ENCODE results near the gene DMD.

The DMD gene

DNA sequence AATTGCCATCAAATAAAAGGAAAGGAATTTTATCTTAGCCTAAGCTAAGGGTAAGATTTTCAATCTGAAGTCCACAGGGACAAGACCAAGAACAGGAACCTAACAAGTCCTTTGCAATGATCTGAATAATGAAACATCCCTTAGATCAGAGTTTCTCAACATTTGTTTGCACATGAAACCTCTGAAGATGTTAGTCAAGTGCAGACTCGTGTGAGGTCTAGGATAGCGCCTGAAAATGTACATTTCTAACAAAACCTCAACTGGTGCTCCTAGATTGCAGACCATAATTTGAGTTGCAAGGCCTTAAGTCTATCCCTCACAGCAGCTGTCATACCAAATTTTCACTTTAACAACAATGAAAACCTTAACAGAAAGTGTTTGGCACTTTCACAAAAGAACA is 337.6 kb downstream of the DMD start:
- TF ChIP-seq, protein P1, sequence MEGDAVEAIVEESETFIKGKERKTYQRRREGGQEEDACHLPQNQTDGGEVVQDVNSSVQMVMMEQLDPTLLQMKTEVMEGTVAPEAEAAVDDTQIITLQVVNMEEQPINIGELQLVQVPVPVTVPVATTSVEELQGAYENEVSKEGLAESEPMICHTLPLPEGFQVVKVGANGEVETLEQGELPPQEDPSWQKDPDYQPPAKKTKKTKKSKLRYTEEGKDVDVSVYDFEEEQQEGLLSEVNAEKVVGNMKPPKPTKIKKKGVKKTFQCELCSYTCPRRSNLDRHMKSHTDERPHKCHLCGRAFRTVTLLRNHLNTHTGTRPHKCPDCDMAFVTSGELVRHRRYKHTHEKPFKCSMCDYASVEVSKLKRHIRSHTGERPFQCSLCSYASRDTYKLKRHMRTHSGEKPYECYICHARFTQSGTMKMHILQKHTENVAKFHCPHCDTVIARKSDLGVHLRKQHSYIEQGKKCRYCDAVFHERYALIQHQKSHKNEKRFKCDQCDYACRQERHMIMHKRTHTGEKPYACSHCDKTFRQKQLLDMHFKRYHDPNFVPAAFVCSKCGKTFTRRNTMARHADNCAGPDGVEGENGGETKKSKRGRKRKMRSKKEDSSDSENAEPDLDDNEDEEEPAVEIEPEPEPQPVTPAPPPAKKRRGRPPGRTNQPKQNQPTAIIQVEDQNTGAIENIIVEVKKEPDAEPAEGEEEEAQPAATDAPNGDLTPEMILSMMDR (IDR thresholded peaks at IDR 0.05; ENCODE audit: low read depth, low read length), result no peak
- H3K4me3 ChIP-seq (ENCODE audit: low read depth, low read length), result no peak overlapping the region
- in situ Hi-C loops (cut with HindIII; ENCODE audit: low sequenced_read_pairs), result no loop called here

DNA sequence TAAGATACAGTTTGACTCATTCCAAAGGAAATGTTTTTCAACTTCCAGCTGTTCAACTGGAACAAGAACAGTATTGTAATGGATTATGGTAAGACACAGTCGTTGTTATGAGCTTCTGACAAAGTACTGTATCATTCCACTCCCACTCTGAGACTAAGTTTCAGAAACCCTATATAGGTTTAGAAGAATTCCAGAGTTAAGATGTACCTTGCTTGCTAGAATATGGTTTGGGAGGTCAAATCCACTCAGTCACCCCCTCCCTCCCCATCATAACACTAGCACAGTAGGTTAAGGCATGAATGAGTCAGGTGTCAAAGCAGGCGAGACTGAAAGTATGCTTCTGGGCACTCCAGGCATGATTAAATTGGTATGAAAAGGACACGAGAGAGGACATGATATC is 339.7 kb downstream of the DMD start:
- no peak overlapping the region for H3K4me3 ChIP-seq (ENCODE audit: low read depth, low read length)
- in situ Hi-C loops (cut with HindIII; ENCODE audit: low sequenced_read_pairs), result no loop called here
- DNase-seq (ENCODE audit: low read depth, low spot score), result no peak
- TF ChIP-seq, protein P1 (IDR thresholded peaks at IDR 0.05; ENCODE audit: low read depth, low read length), result no peak

More for the DNA sequence above, 337.6 kb downstream of the DMD start:
- no peak for DNase-seq (ENCODE audit: low read depth, low spot score)

DNA sequence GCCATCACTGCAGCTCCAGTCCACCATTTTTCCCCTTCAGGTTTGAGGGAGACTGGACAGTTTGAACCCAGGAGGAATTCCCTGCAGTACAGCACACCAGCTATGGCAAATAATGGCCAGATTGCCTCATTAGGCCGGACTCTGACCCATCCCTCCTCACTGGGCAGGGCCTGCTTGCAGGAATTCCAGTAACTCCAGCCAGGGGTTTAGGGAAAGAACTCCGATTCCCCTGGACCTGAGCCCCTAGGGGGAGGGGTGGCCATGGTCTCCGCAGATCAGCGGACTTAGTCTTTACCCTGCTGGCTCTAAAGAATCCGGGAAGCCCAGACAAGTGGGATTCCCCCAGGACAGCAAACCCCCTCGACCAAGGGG is 342.8 kb downstream of the DMD start:
- DNase-seq (ENCODE audit: low read depth, low spot score), result no peak
- in situ Hi-C loops (cut with HindIII; ENCODE audit: low sequenced_read_pairs), result no loop called here
- TF ChIP-seq, protein P1 (IDR thresholded peaks at IDR 0.05; ENCODE audit: low read depth, low read length), result no peak
- H3K4me3 ChIP-seq (ENCODE audit: low read depth, low read length), result no peak overlapping the region

DNA sequence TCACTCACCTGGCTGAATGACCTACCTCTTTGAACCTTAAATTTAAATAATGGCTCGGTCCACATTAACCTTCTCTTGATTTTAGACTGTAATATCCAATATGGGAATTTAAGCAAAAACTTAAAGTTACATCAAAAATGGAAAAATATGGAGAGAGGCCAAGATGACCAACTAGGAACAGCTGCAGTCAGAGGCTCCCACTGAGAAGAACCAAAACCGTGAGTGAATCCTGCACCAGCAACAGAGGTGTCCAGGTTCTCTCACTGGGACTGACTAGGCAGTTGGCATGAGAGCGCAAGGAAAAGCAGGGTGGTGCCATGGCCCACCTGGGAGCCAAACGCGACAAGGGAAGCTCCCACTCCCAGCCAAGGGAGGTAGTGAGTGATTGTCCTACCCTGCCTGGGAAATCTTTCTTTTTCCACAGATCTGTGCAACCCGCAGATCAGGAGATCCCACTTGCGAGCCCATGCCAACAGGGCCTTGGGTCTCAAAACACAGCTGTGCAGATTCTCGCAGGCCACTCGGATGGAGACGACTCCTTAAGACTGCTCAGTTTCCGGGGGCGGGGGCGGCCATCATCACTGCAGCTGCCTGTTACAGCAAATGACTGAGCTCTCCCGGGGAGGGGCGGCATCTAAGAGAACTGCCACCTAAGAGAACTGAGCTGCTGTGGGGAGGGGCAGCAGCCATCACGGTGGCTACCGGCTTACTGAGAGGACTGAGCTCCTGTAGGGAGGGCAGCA is 343.4 kb downstream of the DMD start:
- in situ Hi-C loops (cut with HindIII; ENCODE audit: low sequenced_read_pairs), result no loop called here
- TF ChIP-seq, protein P1 (IDR thresholded peaks at IDR 0.05; ENCODE audit: low read depth, low read length), result no peak
- no peak for DNase-seq (ENCODE audit: low read depth, low spot score)

DNA sequence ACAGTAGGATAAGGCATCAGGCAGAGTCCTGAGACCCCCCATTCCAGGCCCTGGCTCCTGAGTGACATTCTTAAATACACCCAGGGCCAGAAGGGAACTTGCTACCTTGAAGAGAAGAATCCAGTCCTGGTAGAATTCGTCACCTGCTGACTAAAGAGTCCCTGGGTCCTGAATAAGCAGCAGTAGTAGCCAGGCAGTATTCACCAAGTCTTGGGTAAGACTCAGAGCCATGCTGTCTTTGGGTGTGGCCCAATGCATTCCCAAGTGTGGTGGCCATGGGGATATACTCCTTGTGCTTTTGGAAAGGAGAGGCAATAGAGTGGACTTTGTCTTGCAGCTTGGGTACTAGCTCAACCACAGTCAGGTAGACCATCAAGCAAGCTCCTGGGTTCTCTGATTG is 359.1 kb downstream of the DMD start:
- in situ Hi-C loops (cut with HindIII; ENCODE audit: low sequenced_read_pairs), result no loop called here
- H3K4me3 ChIP-seq (ENCODE audit: low read depth, low read length), result no peak overlapping the region
- TF ChIP-seq, protein P1 (IDR thresholded peaks at IDR 0.05; ENCODE audit: low read depth, low read length), result no peak
- no peak for DNase-seq (ENCODE audit: low read depth, low spot score)

More for the DNA sequence above, 343.4 kb downstream of the DMD start:
- H3K4me3 ChIP-seq (ENCODE audit: low read depth, low read length), result no peak overlapping the region

DNA sequence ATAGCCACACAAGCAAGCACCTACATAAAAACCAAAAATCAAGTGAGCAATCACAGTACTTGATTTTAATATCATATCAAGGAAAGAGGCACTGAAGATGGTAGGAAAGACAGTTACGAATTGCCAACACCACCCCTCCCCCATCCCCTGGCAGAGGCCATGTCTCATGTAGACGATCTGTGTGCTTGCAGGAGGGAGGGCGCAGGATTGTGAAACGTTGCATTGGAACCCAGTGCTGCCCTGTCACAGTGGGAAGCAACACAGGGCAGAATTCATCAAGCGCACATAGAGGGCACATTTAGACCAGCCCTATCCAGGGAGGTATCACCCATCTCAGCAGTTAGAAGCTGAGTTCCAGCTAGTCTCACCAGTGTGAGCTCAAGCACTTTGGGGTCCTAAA is 359.8 kb downstream of the DMD start:
- H3K4me3 ChIP-seq (ENCODE audit: low read depth, low read length), result no peak overlapping the region
- DNase-seq (ENCODE audit: low read depth, low spot score), result no peak
- TF ChIP-seq, protein P1 (IDR thresholded peaks at IDR 0.05; ENCODE audit: low read depth, low read length), result no peak
- in situ Hi-C loops (cut with HindIII; ENCODE audit: low sequenced_read_pairs), result no loop called here

Measured in astrocyte of the spinal cord (primary cell).